NCI-H748 (cell line): ENCODE measurements around the gene CYP3A7.
"Not testable (repeated sequence)": the region's sequence is repeated elsewhere in the genome, so short reads cannot be mapped to it uniquely, and the experiment has no call there.

Experiments used
- DNase-seq: peaks from one replicate; lab custom pipeline; 2025; ENCODE audit not compliant: unreplicated experiment; lab: John Stamatoyannopoulos, UW

Gene CYP3A7

DNA sequence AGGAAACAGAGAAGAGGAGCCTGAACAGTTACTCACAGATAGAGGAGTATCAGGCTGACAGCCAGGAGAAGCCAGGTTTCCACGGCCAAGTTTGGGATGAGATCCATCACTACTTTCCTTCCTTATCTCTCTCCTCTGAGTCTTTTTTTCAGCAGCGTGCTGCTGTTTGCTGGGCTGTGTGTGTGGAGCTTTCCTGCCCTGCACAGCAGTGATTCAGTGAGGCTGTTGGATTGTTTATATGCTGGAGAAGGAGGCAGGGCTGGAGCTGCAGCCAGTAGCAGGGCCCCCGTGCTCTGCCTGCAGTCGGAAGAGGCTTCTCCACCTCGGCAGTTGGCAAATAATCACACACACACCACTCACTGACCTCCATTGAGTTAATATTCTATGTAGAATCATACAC lies at the start of gene CYP3A7:
Gene CYP3A7, minus strand, starts transcription at position 210 of the 400 bp plus-strand sequence. Its CDS starts 103 bp downstream, at position 107.
- no peak for DNase-seq

DNA sequence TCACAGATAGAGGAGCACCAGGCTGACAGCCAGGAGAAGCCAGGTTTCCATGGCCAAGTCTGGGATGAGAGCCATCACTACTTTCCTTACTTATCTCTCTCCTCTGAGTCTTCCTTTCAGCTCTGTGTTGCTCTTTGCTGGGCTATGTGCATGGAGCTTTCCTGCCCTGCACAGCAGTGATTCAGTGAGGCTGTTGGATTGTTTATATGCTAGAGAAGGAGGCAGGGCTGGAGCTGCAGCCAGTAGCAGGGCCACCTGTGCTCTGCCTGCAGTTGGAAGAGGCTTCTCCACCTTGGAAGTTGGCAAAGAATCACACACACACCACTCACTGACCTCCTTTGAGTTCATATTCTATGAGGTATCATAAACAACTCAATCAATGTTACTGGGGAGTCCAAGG lies 49.0 kb upstream of the CYP3A7 start, which contains the start of gene CYP3A4:
Gene CYP3A4, minus strand, starts transcription at position 178 of the 400 bp plus-strand sequence. Its CDS starts 103 bp downstream, at position 75.
- no peak for DNase-seq

DNA sequence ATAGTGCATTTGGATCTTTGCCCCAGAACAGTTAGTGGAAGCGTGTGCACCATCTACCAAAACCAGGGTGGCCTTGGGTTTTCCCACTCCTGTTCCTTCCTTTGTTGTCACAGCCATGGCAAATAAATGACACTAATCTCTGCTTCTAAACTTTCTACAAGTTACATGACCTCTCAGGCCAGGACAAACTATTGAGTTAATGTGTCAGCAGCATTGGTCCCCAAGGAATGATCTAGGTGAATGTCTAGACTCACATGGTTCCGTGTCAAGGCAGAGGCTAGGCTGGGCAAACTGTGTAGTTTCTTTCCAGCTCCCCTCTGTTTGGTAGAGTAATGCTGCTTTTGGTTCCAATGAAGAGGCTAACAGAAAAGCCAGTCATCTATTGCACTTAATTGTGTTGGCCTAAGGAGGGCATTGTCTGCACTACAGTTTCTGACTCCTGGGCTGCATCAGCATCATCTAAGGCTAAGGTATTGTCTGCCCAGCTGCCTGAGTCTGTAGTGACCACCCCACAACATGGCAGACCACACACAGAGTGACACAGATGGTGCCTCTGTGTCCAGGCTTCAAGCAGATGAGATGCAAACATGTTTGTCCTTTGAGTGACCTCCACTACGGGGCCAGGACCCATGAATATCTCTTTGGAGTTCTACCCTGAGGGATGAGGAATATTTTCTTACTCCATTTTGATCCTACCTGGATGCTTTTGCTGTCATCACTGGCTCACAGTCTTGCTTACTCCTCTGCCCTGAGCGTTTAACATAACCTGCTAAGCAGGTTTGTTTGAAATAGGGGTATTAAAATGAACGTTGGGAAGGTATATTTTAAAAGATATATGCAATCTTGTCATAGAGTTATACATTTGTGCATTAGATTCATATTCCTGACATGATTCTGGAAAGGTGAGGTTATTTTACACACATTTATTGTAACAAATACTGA lies 47.3 kb upstream of the CYP3A7 start:
- no peak for DNase-seq

DNA sequence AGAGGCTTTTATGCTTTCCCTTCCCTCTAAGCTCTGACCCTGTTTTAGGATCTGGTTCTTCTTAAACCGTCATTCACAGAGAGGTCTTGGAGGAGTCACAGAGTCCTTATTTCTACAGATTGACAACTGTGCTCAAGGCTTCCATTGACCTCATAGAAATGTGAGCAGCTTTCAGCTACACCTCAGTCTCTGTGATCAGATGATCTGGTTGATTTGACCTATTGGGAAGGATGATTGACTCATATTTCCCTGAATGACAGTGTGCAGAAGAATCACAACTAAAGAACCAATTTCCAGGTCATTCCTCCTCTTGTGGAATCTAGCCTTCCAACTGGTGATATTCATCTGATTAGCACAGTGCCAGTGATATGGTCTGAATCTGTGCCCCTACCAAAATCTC lies 45.6 kb upstream of the CYP3A7 start:
- DNase-seq, result no peak

DNA sequence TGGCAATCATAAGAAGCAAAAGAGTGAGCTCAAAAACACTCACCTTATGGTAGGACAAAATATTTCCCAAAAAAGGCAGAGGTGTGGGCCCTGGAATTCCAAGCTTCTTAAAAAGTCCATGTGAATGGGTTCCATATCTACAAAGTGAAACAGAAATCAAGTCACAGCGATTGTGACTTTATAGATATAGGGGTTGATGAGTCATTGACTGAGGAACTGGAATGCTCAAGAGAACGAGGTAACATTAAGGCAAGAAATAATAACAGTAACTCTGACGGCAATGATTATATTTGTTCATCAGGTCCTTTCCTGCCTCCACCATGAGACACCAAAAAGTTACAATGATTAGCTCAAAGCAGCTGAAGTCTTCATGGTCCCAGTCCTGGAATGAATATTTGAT lies 45.0 kb upstream of the CYP3A7 start:
- no peak for DNase-seq

DNA sequence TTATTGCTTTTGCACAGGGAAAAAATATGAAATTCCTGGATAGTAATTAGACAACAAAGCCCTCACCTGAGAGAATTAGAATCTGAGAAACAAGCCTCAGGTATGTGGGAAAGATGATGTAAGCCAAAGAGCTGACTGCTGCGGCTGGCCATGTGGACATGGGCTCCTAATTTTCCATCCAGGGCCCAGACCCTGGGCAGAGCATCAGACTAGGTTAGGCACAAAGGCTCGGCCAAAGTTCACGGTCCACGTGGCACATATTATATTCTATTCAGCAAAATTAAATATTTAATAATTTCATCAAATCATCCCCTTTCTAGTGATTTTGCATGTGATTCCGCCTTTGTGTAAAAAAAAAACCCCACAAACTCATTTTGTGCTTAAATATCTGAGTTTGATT lies 43.9 kb upstream of the CYP3A7 start:
- DNase-seq, result no peak

DNA sequence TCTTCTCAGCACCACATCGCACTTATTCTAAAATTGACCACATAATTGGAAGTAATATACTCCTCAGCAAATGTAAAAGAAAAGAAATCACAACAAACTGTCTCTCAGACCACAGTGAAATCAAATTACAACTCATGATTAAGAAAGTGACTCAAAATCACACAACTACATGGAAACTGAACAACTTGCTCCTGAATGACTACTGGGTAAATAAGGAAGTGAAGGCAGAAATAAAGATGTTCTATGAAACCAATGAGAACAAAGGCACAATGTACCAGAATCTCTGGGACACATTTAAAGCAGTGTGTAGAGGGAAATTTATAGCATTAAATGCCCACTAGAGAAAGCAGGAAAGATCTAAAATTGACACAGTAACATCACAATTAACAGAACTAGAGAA lies 38.4 kb upstream of the CYP3A7 start:
- not testable (repeated sequence) for DNase-seq

DNA sequence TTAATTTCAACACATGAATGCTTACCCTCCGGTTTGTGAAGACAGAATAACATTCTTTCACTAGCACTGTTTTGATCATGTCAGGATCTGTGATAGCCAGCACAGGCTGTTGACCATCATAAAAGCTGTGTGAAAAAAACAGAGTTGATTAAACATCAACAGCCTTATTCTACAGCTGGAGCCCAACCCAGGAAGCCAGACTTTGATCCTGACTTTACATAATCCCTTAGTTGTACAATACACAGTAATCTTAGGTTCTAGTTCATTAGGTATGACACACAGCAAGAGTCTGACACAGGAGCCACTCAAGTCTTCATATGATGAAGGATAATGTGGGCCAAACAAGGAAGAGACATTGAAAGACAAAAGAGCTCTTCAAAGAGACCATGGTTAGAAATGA lies 37.6 kb upstream of the CYP3A7 start:
- DNase-seq, result no peak

DNA sequence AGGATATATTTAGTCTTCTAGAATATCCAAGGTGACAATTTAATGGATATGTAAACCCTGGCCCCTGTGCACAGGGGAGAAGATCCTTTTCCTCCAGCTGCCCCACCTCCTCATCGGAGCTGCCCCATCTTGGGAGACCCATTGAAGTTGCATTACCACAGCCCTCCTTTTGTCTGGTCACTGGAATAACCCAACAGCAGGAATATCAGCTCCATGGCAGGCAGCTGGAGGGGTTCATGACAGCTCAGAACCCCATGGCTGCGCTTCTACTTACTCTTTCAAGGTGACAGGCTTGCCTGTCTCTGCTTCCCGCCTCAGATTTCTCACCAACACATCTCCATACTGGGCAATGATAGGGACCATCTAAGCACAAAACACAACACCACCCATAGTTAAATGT lies 34.5 kb upstream of the CYP3A7 start:
- not testable (repeated sequence) for DNase-seq

DNA sequence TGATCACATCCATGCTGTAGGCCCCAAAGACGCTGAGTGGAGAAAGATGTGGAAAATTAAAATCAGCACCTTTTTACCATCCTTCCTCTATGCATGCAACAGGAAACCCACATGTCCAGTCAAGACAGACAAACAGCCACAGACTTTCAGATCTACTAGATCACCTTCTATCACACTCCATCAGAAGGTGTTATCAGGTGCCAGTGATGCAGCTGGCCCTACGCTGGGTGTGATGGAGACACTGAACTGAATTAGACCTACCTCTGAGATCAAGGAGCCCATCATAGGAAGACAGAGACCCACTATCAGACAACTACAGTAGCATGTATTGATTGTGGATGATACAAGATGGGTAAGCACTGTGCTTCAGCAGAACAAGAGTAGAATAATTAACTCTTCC lies 33.5 kb upstream of the CYP3A7 start:
- no peak for DNase-seq

DNA sequence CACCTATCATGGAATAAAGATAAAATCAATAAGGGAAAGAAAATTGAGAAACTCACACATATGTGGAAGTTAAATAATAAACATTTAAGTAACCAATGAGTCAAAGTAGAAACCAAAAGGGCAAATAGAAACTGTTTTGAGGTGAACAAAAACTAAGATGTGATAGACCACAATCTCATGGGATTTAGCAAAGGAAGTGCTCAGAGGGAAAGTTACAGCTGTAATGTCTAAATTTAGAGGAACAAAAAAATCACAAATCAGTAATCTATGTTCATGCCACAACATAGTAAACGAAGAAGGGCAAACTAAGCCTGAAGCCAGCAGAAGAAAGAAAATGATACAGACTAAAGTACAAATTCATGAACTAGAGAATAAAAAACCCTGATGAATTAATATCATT lies 32.7 kb upstream of the CYP3A7 start:
- DNase-seq, result no peak

DNA sequence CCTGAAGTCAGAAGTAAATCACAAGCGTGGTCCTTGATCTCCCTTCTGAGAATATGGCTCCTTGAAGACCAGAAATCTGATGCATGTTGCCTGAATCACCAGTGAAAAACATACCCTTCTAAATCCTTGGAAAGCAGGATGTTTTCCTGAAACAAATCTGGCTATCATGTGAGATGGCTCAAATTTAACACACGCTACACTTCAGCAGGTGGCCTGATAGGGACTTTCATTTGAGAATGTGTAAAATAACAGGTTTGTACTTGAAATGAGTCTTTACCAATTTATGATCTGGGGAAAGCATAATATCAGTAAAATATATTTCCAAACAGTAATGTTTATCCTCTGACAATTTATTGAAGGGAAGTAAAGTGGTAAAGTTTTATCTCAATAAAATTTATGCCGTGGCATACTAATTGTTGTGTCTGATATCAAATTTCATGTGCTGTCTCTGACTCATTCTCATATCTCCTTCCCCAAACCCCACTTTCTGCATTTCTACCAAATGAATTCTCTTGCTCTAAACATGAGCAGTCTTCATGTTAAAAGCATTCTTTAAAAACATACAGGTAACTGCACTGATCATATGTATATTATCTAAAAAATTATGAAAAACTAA lies 31.6 kb upstream of the CYP3A7 start:
- DNase-seq, result no peak

DNA sequence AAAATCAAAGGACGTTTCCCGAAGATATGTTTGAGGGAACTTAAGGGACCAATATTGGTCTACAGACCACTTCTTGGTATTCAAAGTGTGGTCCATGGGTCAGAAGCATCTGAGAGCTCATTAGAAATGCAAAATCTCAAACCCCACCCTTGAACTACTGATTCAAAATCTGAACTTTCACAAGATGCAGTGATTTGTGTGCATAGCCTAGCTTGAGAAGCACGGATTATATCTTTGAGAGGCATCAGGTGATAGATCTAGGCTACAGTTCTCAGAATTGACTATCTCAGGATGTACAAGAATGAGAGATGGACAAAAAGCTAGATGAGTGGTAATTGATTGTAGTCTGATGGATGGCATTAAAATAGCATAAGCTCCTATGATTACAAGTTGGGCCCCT lies 29.5 kb upstream of the CYP3A7 start:
- no peak for DNase-seq

DNA sequence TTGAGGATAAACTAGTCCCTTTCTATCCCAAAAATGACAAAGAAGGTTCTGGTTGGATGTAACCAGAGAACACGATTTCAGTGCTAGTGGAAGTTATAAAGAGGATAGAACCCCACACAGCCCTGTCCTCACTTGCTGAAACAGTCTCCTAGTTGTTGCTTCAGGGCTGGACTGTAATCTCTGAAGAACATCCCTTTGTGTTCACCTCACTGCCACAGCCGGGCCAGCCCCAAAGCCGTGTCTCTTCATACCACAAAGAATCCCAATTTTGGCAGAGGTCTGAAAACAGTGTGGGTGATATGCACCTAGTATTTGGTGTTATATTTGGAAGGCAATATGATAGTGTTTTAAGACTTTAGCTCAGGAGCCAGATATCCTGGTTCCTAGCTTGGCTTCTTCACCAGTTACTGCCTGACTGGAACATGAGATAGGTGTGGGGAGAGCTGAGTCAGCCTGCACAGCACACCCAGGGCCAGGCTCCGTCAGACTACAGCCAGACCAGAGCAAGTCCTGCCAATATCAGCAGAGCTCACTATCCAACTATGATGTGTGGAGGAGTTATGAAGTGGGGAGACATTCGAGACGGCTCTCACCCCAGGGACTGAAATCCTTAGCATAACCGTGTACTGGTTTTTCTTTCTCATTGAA lies 27.8 kb upstream of the CYP3A7 start:
- no peak for DNase-seq

DNA sequence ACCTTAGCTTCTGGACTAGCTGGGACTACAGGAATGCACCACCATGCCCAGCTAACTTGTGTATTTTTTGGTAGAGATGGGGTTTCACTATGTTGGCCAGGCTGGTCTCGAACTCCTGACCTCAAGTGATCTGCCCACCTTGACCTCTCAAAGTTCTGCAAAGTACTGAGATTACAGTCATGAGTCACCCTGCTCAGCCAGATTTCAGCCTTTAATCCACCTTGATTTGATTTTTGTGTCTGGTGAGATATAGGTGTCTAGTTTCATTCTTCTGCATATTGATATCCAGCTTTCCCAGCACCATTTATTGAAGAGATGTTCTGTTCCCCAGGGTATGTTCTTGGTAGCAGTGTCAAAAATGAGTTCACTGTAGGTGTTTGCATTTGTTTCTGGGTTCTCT lies 20.1 kb upstream of the CYP3A7 start:
- DNase-seq, result no peak

DNA sequence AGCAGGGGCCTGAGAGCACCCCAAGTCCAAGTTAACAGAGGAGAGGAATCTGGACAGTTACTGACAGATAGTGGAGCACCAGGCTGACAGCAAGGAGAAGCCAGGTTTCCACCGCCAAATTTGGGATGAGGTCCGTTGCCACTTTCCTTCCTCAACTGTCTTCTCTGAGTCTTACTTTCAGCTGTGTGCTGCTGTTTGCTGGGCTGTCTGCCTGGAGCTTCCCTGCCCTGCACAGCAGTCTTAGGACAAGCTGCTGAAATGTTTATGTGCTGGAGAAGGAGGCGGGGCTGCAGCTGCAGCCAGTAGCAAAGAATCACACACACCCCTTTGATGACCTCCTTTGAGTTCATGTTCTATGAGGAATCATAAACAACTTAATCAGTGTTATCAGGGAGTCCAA lies 17.4 kb upstream of the CYP3A7 start:
- DNase-seq, result no peak

DNA sequence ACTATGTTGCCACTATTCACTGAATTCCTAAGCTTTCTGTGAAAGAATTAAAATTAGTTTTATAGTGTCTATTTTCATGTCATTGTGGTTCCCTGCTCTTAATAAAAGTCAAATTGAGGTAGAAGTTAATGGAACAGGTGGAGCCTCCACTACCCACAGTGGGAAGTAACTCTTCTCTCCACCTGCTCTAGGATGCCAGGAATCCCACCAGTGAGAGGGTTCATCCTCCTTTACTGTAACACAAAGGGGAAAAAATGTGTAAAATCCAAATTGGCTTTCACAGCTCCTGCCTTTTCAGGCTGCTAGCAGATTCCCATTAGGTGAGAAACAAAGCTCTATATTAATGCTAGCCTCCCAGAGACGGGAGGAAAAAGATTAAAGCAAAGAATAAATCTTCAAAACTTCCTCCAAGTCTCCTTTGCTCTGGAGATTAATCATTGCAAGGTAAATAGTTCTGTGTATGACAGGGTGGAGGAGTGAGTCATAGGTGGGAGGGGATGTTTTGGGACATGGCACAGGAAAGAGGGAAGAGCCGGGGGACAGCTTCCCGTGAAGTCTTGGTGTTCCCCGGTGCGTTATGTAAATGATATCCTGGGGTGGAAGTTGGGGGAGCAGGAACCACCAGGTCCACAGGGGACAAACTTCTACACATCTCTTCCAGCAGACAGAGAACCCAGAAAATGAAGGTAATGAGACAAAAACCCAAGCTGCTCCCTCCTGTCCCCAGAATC lies 16.5 kb upstream of the CYP3A7 start:
- not testable (repeated sequence) for DNase-seq

DNA sequence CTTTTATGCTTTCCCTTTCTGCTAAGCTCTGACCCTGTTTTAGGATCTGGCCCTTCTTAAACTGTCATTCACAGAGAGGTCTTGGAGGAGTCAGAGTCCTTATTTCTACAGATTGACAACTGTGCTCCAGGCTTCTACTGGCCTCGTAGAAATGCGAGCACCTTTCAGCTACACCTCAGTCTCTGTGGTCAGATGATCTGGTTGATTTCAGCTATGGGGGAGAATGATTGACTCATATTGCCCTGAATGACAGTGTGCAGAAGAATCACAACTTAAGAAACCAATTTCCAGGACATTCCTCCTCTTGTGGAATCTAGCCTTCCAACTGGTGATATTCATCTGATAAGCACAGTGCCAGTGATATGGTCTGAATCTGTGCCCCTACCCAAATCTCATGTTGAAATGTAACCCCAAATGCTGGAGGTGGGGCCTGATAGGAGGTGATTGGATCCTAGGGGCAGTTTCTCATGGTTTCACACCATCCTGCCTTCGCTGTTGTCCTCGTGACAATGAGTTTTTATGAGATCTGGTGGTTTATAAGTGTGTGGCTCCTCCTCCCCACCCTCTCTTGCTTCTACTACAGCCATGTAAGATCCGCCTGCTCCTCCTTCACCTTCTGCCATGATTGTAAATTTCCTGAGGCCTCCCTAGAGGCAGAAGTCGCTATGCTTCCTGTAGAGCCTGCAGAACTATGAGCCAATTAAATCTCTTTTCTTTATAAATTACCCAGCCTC lies 14.0 kb upstream of the CYP3A7 start:
- no peak for DNase-seq

DNA sequence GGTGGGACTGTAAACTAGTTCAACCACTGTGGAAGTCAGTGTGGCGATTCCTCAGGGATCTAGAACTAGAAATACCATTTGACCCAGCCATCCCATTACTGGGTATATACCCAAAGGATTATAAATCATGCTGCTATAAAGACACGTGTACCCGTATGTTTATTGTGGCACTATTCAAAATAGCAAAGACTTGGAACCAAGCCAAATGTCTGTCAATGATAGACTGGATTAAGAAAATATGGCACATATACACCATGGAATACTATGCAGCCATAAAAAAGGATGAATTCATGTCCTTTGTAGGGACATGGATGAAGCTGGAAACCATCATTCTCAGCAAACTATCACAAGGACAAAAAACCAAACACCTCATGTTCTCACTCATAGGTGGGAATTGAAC lies 11.9 kb upstream of the CYP3A7 start:
- not testable (repeated sequence) for DNase-seq

DNA sequence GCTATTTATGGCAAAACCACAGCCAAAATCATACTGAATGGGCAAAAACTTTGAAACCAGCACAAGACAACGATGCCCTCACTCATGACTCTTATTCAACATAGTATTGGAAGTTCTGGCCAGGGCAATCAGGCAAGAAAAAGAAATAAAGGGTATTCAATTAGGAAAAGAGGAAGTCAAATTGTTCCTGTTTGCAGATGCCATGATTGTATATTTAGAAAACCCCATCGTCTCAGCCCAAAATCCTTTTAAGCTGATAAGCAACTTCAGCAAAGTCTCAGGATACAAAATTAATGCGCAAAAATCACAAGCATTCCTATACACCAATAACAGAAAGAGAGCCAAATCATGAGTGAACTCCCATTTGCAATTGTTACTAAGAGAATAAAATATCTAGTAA lies 10.4 kb upstream of the CYP3A7 start:
- not testable (repeated sequence) for DNase-seq
